DOHH2 (cell line): Measurements from ENCODE around the gene SCUBE1.

ENCODE experiments used
- H3F3A ChIP-seq: fragments of 200-600 bp; sonication (generic), shearing (Covaris generic); 2 replicates; pipeline ENCODE4 v1.6.0; 2016; ENCODE audit warnings: antibody characterized with exemption, mild to moderate bottlenecking; ENCODE audit not compliant: control insufficient read depth, insufficient read depth
- H3K27ac ChIP-seq: fragments of 200-600 bp; sonication (generic); 2 replicates; pipeline ENCODE4 v1.5.1; 2014; ENCODE audit warnings: low read depth, mild to moderate bottlenecking, low read length, moderate library complexity
- H3K27me3 ChIP-seq: fragments of 200-600 bp; sonication (generic); 2 replicates; pipeline ENCODE4 v1.6.1; 2014; ENCODE audit warnings: mild to moderate bottlenecking, low read length, mixed read lengths; ENCODE audit not compliant: control insufficient read depth
- H3K36me3 ChIP-seq: fragments of 200-600 bp; sonication (generic); 2 replicates; pipeline ENCODE4 v1.6.1; 2014; ENCODE audit warnings: mild to moderate bottlenecking, low read length, moderate library complexity, mixed read lengths; ENCODE audit not compliant: control insufficient read depth
- H3K4me1 ChIP-seq: fragments of 200-600 bp; sonication (generic); 2 replicates; pipeline ENCODE4 v1.6.1; 2014; ENCODE audit warnings: mild to moderate bottlenecking, low read length, mixed read lengths; ENCODE audit not compliant: control insufficient read depth
- H3K4me2 ChIP-seq: fragments of 200-600 bp; sonication (generic); 2 replicates; pipeline ENCODE4 v1.6.0; 2014; ENCODE audit warnings: mild to moderate bottlenecking, low read length, moderate library complexity
- H3K4me3 ChIP-seq: fragments of 200-600 bp; sonication (generic); 2 replicates; pipeline ENCODE4 v1.5.1; 2014; ENCODE audit warnings: mild to moderate bottlenecking, low read length, mixed read lengths
- H3K79me2 ChIP-seq: fragments of 200-600 bp; sonication (generic); 2 replicates; pipeline ENCODE4 v1.6.1; 2014; ENCODE audit warnings: mild to moderate bottlenecking, low read length, mixed read lengths; ENCODE audit not compliant: control insufficient read depth
- H3K9me2 ChIP-seq: fragments of 200-600 bp; sonication (generic); replicated peaks from 2 replicates; pipeline ENCODE4 v1.6.1; 2014; ENCODE audit warnings: mild to moderate bottlenecking, low read length, mixed read lengths; ENCODE audit not compliant: control insufficient read depth
- H3K9me3 ChIP-seq: fragments of 200-600 bp; sonication (generic); 2 replicates; pipeline ENCODE4 v1.6.1; 2014; ENCODE audit warnings: antibody characterized with exemption, low read length, mixed read lengths; ENCODE audit not compliant: control insufficient read depth, insufficient read depth
- H4K20me1 ChIP-seq: fragments of 200-600 bp; sonication (generic); 2 replicates; pipeline ENCODE4 v1.6.0; 2014; ENCODE audit warnings: low read depth, mild to moderate bottlenecking, antibody characterized with exemption, low read length, moderate library complexity; ENCODE audit not compliant: control insufficient read depth, insufficient read depth
- EZH2phosphoT487 ChIP-seq: fragments of 200-600 bp; sonication (generic); IDR thresholded peaks from 2 replicates; pipeline ENCODE4 v1.6.1; 2017; ENCODE audit warnings: borderline replicate concordance, mild to moderate bottlenecking, antibody characterized with exemption, low read length, moderate library complexity, mixed read lengths
- TF ChIP-seq, protein P1 (sequence below): fragments of 200-600 bp; sonication (generic); IDR thresholded peaks from one replicate; pipeline ENCODE4 v1.5.1; 2014; ENCODE audit warnings: antibody characterized with exemption, mild to moderate bottlenecking, low read depth, low read length; ENCODE audit not compliant: poor library complexity, severe bottlenecking

Gene SCUBE1

GRCh38 chr22:43241138-43241597 lies 102.0 kb downstream of the SCUBE1 start:
- no peaks in the 10 kb centered on the region for H3K36me3 ChIP-seq
- TF ChIP-seq, protein P1, sequence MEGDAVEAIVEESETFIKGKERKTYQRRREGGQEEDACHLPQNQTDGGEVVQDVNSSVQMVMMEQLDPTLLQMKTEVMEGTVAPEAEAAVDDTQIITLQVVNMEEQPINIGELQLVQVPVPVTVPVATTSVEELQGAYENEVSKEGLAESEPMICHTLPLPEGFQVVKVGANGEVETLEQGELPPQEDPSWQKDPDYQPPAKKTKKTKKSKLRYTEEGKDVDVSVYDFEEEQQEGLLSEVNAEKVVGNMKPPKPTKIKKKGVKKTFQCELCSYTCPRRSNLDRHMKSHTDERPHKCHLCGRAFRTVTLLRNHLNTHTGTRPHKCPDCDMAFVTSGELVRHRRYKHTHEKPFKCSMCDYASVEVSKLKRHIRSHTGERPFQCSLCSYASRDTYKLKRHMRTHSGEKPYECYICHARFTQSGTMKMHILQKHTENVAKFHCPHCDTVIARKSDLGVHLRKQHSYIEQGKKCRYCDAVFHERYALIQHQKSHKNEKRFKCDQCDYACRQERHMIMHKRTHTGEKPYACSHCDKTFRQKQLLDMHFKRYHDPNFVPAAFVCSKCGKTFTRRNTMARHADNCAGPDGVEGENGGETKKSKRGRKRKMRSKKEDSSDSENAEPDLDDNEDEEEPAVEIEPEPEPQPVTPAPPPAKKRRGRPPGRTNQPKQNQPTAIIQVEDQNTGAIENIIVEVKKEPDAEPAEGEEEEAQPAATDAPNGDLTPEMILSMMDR, result no peak
- no peak for TF ChIP-seq EZH2phosphoT487
- H3K27me3 ChIP-seq, result no peaks in the 10 kb centered on the region
- no peak overlapping the region for H3K4me2 ChIP-seq
- H3K4me3 ChIP-seq, result no peak overlapping the region
- no peaks in the 10 kb centered on the region for H3K9me2 ChIP-seq
- no peak overlapping the region for H3K27ac ChIP-seq
- no peaks in the 10 kb centered on the region for H4K20me1 ChIP-seq
- H3K4me1 ChIP-seq, result no peaks in the 10 kb centered on the region
- H3K9me3 ChIP-seq, result no peaks in the 10 kb centered on the region
- no peaks in the 10 kb centered on the region for H3K79me2 ChIP-seq
- H3F3A ChIP-seq, result no peaks in the 10 kb centered on the region

GRCh38 chr22:43240614-43241013 lies 102.6 kb downstream of the SCUBE1 start:
- H3K9me3 ChIP-seq, result no peaks in the 10 kb centered on the region
- H4K20me1 ChIP-seq, result no peaks in the 10 kb centered on the region
- H3K4me3 ChIP-seq, result no peak overlapping the region
- no peaks in the 10 kb centered on the region for H3K36me3 ChIP-seq
- H3K79me2 ChIP-seq, result no peaks in the 10 kb centered on the region
- no peak overlapping the region for H3K4me2 ChIP-seq
- H3K27ac ChIP-seq, result no peak overlapping the region
- no peaks in the 10 kb centered on the region for H3K9me2 ChIP-seq
- TF ChIP-seq, protein P1, result no peak
- no peak for TF ChIP-seq EZH2phosphoT487
- no peaks in the 10 kb centered on the region for H3F3A ChIP-seq
- H3K4me1 ChIP-seq, result no peaks in the 10 kb centered on the region
- H3K27me3 ChIP-seq, result no peaks in the 10 kb centered on the region

DNA sequence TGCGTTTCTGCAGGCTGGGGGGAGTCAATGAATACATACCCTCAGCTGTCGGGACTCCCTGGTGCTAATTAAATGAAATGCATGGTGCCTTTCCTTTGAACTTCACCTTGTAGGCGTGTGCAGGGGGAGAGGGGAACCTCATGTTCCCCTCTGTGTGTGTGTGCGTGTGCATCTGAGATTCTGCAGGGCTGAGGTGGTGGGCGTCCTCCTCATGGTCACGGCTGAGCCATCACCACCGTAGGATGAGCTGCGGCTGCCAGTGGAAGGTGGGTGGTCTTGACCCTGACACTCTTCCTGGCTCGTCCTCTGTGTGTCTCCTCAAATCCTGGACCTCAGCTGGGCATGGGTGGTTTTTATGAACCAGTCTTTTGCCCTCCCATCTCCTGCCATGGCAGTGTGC lies 103.2 kb downstream of the SCUBE1 start:
- Histone ChIP-seq H3K9me2 (no peaks in the 10 kb centered on the region), H3K4me2 (no peak overlapping the region), H3K36me3 (no peaks in the 10 kb centered on the region), H3F3A (no peaks in the 10 kb centered on the region), H3K9me3 (no peaks in the 10 kb centered on the region), H3K4me3 (no peak overlapping the region), H3K27ac (no peak overlapping the region), H4K20me1 (no peaks in the 10 kb centered on the region), H3K79me2 (no peaks in the 10 kb centered on the region), H3K4me1 (no peaks in the 10 kb centered on the region), H3K27me3 (no peaks in the 10 kb centered on the region)
- TF ChIP-seq, protein P1, result no peak
- TF ChIP-seq EZH2phosphoT487, result no peak
